Hematopoietic multipotent progenitor cell treated with erythropoietin and hydrocortisone succinate and interleukin-3 and kit ligand, for 17 days (in vitro differentiated cells): Measurements from ENCODE around the gene TCP11L2.
"Not testable (repeated sequence)": the region's sequence is repeated elsewhere in the genome, so short reads cannot be mapped to it uniquely, and the experiment has no call there.

ENCODE experiments used
- DNase-seq: peaks from one replicate; pipeline ENCODE4 v3.0.0-alpha.2; 2015; ENCODE audit warnings: low spot score

Gene TCP11L2

DNA sequence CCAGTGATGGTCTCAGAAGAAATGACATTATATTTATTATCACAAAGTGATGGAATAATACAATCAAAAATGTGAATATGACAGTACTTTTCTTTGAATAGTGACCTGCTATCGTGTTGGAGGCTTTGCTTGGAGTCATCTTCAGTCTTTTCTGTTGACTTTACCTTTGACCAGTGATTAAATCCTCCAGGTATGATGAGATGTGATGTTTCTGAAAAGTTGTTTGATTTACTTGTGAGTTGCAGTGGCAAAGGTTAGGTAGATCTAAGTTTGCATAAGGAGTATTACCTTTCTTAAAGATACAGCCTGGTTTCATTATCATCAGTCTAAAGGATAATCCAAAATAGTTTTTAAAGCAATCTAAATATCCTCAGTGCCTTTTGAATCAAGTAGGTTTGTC is 4.6 kb downstream of the TCP11L2 start:
- no peak for DNase-seq

DNA sequence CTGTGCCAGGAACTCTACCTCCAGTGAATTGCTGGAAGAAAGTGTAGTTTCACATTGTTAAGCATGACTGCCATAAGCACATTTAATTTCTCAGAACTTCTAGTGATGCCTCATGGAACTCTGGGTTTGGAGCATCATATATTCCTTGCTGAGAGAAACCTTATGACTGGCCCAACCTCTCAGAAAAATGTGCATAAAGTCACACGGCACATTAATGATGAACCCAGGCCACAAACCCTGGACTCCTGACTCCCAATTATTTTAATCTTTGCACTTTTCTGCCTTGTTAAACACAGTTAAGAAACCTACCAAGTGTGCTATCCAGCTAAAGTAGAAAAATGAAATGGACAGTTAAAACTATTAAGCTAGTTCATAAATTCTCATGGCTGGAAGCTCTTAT is 5.6 kb downstream of the TCP11L2 start:
- no peak for DNase-seq

DNA sequence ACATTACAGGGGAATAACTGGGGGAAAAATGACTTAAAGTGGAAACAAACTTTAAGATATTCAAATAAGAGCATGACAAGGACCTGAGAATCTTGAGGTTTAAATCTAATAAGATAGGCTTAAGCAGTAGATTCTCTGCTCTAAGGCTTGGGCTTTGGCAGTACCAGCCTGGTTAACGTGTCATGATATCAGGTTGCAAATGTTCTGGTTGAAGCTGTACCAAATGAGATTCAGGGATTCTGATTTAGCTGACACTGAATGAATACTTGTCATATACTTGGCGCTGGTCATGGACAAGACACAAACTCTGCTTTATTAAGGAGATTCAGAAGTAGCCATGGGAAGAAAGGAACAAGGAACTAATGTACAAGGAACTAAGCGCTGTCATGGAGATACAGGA is 6.1 kb downstream of the TCP11L2 start:
- no peak for DNase-seq

DNA sequence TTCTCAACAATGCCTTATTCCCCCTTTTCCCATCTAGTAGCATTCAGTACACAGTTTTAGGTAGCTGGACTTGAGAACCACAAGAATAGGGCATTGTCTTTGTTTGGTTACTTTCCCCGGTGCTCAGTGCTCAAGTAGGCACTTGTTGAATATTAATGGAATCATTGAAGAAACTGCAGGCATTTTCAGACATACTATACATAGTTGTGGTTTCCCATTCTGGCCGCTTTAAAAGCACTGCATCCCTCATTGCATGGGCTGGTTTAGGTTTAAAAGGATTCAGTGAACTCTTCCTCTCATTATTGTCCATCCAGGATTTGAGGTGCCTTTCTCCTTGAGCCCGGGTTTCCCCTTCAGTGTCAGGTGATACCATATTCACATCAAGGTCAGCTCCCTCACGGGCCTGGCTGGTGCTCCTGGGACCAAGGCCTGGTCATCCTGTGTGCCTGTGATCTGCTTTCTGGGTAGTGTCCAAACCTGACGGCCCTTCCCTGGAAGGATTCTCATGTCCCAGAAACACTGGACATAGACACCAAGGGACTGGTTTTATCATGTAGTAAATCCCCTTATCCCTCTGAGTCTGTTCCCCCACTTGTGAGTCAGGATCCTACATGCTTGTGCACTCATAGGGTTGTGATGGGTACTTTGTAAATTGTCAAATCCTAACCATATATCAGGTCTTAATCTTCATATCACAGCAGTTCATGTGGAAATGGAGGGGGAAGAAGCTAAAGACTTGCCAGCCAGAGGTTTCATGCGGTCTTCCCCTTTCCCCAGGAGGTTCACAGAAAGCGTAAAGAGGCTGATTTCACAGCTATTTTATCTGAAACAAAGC is 7.4 kb downstream of the TCP11L2 start:
- no peak for DNase-seq

DNA sequence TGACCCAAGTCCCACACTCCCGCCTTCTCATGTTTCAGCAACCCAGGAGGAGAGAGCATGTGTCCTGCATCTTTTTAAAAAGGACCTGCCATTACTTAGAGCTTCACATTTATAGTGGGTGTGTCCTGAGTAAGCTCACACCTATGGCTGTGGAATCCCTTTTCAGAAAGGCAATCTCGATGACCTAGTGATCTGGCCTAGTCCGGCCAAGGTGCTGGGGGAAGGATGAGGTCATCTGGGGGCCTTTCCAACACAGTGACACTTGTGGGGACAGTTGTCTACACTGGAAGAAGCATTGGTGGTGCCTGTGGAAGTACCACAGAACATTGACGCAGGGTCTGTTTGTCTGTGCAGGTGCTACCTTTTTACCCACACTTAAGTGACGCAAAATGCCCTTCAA is 8.2 kb downstream of the TCP11L2 start:
- DNase-seq: no peak

DNA sequence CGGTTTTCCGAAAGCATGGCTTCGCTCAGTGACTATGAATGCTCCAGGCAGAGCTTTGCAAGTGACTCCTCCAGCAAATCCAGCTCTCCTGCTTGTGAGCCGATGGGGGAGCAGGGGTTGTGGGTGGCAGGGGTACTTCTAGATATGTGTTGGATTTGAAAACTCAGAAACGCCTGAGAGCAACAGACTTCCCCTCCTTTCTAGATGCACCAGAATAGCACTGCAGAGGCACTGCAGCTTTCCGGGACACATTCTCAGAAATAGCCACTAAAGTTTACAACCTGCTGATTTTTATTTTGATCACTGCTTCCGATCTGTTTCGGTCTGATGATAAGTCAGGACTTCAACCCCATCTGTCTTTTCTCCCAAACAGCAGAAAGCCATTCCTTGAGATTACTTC is 8.6 kb downstream of the TCP11L2 start:
- DNase-seq: no peak

DNA sequence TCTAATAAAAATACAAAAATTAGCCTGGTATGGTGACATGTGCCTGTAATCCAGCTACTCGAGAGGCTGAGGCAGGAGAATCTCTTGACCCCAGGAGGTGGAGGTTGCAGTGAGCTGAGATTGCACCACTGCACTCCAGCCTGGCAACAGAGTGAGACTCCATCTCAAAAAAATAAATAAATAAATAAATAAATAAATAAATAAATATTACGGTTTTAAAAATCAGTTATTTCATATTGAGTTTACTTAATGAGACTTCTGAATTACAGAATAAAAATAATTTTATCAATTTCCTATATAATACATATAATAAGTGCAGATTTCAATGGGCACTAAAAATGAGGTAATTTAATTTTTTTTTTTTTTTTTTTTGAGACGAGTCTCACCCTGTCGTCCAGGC is 10.9 kb downstream of the TCP11L2 start:
- DNase-seq: not testable (repeated sequence)

DNA sequence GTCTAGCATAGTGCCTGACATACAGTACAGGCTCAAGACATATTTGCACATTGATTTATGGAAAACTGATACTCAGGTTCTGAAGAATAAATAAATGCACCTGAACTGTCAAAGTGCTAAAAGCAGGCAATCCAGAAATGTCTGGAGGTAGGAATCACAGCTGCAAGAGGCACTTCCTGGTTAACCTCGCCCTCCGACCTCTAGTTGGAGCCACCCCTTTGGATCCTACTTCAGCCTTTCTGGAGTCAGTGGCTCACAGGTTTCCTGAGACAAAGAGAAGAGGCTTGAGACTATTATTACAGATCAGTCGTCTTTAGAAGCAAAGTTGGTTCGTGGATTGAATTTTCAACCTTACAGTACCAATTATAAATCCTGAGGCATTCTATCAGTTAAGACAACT is 13.0 kb downstream of the TCP11L2 start:
- no peak for DNase-seq

DNA sequence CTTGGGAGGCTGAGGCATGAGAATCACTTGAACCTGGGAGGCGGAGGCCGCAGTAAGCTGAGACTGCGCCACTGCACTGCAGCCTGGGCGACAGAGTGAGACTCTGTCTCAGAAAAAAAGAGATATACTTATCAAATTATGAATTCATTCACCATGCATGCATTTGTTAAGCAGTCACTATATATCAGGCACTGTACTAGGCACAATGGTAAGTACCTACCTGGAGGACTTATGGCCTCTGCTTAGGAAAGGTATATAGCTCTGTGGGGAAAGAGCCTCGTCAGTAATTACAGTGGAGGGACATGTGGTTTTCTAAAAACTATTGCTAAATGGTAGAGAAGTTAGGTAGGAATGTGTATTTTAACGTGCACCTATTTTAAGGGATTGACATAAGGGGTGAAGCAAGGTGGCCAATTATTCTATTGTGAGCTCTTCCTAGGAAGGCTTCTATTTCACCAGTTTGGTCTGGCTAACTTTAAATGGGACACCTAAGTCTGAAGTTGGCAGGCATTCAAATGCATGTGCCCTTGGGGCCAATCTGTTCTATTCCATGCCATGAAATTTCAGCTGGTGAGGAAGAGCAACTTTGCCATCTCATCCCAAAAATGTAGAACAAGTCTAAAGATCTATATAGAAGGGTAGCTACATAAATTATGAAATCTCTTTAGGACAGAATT is 15.0 kb downstream of the TCP11L2 start:
- DNase-seq: no peak

DNA sequence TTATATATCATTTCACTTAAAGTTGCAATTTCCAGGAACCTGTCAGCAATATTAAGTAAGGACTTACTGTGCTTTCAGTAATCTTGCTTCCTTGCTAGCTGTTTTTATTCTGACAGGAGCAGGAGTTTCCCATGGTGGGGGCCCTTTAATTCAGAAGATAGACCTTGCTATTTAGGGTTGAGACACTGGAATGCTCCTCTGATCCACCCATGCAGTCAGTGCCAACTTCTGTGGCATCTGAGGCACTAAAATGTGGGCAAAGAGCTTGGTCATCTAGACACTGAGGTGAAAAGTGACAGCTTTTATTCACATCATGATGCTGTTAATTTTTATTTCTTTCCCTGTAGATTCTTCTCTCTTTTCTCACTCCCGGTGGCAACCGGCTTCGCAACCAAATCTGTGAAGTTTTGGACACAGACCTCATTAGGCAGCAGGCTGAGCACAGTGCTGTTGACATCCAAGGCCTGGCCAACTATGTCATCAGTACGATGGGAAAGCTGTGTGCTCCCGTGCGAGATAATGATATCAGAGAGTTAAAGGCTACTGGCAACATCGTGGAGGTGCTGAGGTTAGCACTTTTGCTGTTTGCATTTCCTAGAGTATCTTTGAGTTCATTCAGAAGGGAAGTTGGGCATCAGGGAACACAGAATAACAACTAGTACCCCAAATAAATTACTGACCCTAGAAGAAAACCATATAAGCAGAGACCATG is 18.8 kb downstream of the TCP11L2 start:
- peak; percentile 65 for DNase-seq

DNA sequence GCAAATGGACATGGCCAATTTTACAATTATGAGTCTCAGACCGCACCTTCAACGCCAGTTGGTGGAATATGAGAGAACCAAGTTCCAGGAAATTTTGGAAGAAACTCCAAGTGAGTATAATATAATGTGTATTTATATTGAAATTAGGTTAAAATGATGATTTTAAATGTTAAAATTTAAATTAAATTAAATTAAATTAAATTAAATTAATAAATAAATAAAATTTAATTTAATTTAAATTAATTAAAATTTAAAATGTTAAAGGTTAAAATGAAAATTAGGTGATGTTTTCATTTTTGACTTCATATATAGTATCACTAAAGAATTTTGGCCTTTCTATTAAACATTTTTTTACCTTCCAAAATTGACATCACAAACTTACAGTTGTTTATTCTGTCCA is 21.0 kb downstream of the TCP11L2 start:
- no peak for DNase-seq

DNA sequence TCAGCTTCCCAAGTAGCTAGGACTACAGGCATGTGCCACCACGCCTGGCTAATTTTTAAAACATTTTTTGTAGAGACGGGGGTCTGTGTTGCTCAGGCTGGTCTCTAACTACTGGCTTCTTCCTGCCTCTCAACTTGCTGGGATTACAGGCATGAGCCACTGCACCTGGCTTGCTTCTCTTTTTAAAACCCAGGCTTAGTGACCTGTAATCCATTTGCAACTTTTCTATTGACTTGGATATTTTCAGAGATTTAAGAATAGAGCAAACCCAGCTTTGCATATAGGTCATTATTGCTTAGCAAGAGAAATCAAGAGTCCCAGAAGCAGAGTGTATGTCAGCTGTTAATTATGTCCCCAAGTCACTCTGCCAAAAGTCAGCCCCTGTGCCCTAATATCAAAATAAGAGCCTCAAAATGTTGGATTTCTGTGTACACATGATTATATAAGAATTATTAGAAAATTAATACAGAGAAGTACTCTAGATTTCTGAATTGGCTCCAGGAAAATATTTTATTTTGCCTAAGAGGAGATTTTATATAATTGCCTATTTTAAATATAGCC is 24.9 kb downstream of the TCP11L2 start:
- no peak for DNase-seq

DNA sequence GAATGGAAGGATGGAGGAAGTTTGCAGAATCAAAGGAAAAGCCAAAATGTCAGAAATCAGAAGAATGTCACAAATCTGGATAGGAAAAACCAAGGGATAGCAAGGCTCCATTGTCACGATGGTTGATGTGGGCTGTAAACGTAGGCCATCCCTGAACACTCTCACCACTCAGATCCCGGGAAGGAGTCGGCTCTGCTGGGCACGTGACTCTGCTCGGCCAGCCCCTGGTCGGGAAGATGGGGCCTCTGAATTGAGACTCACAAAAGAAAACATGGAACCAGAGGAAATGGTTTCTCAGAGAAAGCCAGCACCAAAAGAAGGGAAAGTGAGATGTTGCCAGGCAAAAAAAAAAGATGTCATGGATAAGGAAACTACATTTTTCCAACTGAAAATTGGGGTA is 26.2 kb downstream of the TCP11L2 start:
- no peak for DNase-seq

DNA sequence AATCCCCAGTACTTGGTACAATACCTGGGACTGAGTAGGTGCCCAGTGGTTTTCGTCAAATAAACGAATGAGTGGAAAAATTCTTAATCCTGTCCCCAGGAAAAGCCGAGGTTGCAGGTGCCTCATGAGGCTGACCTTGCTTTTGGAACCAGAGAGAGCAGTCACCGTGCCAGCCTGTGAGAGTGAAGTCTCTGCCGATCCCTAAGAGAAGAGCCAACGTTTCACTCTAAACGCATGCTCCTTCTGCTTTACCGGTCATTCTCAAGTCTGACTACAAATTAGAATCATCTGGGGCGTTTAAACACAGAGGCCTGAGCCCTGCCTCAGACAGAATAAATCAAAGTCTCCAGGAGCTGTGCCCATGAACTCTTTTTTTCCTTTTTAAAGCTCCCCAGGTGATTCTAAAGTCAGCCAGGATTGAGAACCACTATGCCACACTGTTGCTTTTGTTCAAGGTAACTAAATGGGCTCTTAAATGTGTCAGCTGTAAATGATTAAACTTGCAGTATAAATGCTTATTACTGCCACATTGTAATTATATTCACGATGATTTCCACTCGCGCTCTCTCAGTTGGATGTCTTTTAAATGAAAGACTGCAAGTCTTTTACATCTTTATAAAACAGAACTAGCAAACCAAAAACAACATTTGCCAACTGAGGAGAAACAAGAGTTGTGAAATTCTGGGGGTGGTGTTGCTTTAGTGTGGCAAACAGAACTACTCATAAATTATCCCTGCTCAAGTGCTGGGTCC is 26.9 kb downstream of the TCP11L2 start:
- DNase-seq: no peak

DNA sequence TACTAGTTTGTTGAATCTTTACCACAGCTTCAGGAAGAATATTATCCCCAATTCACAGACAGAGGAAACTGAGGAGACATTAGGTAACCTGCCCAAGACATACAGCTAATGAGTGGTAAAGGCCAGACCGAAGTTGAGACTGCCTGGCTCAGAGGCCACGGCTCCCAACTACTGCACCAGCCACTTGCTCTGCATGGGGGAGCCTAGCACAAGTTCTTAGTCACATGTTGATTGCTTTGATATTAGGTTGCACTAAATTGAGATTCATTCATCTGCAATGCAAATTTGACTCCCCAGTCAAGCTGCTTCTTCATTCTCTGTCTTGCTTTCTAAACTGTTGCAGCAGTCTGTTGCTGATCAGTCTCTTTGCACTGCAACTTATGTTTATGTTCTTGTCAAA is 29.1 kb downstream of the TCP11L2 start:
- no peak for DNase-seq

DNA sequence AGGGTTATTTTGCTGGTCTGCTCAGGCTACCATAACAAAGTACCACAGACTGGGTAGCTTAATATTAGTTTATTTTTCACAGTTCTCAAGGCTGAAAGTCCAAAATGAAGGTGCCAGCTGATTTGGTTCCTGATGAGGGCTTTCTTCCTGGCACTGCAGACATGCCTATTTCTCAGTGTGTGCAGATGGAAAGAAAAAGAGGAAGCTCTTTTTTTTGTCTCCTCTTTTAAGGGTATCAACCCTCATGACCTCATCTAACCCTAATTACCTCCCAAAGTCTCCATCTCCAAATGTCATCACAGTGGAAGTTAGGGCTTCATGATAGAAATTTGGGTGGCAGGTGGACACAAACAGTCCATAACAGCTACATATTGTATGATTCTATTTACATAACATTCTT is 30.0 kb downstream of the TCP11L2 start:
- no peak for DNase-seq

DNA sequence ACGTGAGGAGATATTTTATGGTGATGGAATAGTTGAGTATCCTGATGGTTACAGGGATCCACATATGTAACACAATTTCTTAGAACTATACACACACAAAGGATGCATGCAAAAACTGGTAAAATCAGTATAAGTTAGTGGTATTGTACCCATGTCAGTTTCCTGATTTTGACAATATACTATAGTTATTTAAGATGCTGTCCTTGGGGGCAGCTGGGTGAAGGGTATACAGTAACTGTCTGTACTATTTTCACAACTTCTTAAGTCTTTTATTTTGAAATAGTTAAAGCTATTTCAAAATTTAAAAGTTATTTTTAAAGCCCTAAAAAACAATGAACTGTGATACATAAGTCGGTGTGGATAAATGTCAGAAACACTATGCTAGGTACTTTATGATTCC is 30.5 kb downstream of the TCP11L2 start:
- DNase-seq: no peak

DNA sequence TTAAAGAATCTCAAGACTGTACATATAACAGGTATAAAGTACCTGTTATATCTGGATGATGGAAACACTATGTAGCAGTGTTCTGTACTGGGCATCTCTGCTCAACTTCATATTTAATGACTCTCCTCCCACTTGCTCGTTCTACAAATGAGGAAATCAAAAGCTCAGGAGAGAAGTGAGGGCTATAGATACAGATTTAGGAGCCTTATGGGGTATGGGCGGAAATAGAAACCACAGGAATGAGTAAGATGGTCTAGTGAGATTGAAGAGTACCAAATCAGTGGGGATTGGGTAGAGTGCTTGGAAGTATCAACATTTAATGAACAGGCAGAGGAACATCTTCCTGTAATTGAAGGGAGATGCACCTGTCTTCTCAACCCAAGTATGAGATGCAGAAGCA is 31.2 kb downstream of the TCP11L2 start:
- DNase-seq: no peak

DNA sequence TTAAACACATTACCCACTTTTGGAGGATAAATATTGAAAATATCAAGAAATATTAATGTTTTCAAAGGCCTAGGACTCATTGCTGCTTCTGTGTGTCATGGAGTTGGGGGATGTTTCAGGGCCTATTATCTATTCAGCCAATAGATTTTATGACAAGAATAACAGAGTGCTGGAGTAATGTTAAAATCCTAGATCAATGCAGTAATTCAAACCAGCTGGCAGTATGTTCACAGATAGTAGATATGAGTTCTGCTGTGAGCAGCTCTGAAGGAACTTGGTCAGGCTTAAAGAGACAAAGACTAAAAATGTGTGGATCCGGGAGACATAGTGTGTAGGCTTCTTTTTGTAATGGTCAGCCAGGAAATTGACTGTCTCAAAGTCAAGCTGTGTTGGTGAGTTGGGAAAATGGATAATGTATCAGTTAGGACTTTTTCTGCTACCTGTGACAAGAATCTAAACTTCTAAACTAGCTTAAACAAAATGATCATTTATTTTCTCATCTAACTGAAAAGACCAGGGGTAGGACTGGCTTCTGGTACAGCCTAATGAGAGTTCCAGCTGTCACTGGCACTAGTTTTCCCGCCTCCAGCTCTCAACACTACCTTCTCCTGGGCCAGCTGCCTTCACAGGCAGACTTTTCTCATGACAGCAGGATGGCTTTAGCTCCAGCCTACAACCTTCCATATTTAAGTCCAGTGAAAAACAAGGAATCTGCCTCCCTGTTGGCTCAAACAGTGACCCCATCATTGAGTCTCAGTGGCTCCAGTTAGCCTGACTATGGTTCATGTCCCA is 38.7 kb downstream of the TCP11L2 start:
- no peak for DNase-seq

DNA sequence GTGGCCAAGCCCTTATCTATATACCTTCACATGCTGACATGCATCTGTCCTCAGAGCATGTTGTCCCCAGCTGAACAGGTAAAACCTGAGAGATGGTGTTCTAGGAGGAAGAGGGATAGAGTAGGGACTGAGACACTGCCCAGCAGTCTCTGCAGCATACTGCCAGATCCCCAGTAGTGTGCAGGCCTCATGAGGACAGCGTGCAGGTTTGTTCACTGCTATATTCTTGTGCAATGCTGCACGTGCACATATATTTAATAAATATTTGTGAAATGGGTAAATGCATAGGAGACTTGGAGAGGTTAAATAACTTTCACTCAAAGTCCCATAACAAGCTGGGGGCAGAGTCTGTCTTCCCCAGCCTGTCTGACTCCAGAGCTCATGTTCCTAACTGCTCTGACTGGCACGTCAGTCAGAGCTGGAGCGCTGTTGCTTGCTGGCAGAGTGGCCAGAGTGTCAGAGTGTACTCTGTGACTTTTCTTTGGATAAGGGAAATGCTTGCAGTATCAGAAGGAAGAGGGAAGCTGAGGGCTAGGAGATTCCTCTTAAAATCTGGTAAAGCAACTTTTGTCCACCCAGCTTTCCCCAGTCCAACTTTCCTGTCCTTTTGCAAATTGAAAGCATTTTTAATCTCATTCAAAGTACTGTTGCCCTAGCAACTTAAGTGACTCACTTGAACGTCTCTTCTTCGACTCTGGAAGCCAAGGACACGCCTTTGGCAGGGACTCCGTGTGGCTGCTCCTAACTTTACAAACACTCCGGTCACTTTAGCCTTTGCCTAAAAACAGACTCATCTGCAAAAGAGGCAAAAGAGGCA is 40.1 kb downstream of the TCP11L2 start:
- DNase-seq: peak; percentile 54

DNA sequence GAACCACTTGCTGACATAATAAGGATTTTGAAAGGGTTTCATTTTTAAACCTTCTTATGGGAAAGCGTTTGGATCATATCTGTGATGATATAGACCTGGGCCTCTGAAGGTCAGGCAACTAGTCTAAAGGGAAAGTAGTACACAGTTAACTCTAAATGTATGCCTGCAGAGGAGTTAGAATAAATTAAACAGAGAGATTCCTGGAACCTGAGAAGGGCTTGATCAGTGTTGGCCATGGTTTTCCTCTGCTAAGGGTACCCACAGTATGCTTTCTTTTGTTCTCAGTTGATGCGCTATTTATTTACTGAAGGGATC is 40.6 kb downstream of the TCP11L2 start:
- DNase-seq: no peak
